ENCODE data around the gene PJVK. TPM values are rescaled to one million over a fixed set of nuclear protein-coding genes. Genes with fewer than 3 reads are reported as not detected.
A peak's percentile ranks its signal among the peaks of the same experiment; 100 is the strongest.

Gene PJVK
- total RNA-seq, 2 donors from 2014 or later = 5.5 to 6.3 TPM

DNA sequence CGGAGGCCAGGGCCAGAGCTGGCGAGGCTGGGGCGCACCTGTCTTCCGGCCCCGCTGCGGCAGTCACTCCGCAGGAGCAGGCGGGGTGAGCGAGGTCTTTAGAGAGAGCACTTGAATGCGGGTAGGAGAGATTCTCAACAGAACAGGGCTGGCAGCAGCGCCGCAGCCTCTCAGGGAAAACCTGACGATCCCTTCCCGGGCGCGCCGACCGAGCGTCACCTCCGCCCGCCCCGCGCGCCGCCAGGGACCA, 729 bp upstream of the PJVK start:
- DNase-seq = no peak
- 0 to 1% methylated on average over 7 to 25 of the region's 25 CpGs for WGBS, 2 experiments (ENCODE audit: insufficient coverage in 1 of 2, insufficient read length in 1 of 2)
- Histone ChIP-seq H3K27ac (ENCODE audit: low read depth, low read length) (peak overlapping the region; percentile 99), H3K4me1 (ENCODE audit: control insufficient read depth, insufficient read depth, low read length) (no peaks in the 10 kb centered on the region), H3K9me3 (ENCODE audit: control insufficient read depth, low read length) (no peaks in the 10 kb centered on the region), H3K36me3 (ENCODE audit: control insufficient read depth, insufficient read depth, low read length) (peaks cover 29% of the 10 kb centered on the region), H3K4me3 (ENCODE audit: low read length) (peak overlapping the region; percentile 92), H3K9ac (ENCODE audit: extremely low read depth, low read length, poor library complexity, severe bottlenecking) (peak overlapping the region; percentile 97), H3K27me3 (ENCODE audit: control insufficient read depth, insufficient read depth, low read length, poor library complexity, severe bottlenecking) (no peaks in the 10 kb centered on the region)
- TF ChIP-seq CTCF (conservative IDR thresholded peaks at IDR 0.05) = no peak
- Mint-ChIP-seq H3K9me3 (no peaks in the 10 kb centered on the region), H3K4me1 (peaks cover 19% of the 10 kb centered on the region), H3K27me3 (ENCODE audit: insufficient read depth) (no peaks in the 10 kb centered on the region), H3K27ac (peak overlapping the region; percentile 92), H3K36me3 (ENCODE audit: low read depth) (peaks cover 32% of the 10 kb centered on the region), H3K4me3 (peak overlapping the region; percentile 79)

DNA sequence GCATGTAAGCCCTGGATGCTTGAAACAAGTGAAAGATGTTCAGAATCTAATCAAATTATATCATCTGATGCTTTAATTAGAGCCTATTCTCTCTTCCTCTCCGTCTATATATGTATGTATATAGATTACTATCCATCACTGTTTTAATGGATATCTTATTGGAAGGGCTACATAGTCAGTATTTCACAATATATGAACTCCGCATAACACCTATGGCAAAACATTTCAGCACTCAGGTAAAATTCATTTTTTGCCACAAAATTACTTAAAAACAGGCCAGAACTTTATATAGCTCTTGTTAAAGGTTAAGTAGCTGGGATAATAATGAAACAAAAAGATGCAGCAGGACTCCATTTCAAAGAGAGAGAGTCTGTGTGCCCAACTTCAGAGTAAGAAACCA, 1.2 kb downstream of the PJVK start:
- peaks cover 19% of the 10 kb centered on the region for H3K4me1 Mint-ChIP-seq
- Histone ChIP-seq H3K4me3 (ENCODE audit: low read length) (no peak overlapping the region), H3K36me3 (ENCODE audit: control insufficient read depth, insufficient read depth, low read length) (peaks cover 16% of the 10 kb centered on the region), H3K4me1 (ENCODE audit: control insufficient read depth, insufficient read depth, low read length) (no peaks in the 10 kb centered on the region), H3K9ac (ENCODE audit: extremely low read depth, low read length, poor library complexity, severe bottlenecking) (no peak overlapping the region), H3K27me3 (ENCODE audit: control insufficient read depth, insufficient read depth, low read length, poor library complexity, severe bottlenecking) (no peaks in the 10 kb centered on the region), H3K9me3 (ENCODE audit: control insufficient read depth, low read length) (no peaks in the 10 kb centered on the region), H3K27ac (ENCODE audit: low read depth, low read length) (no peak overlapping the region)
- 100% methylated on average over 1 of the region's 2 CpGs; no CpG with 5 or more reads in 1 of the 2 experiments for WGBS, 2 experiments (ENCODE audit: insufficient coverage in 1 of 2, insufficient read length in 1 of 2)
- H3K27me3 Mint-ChIP-seq (ENCODE audit: insufficient read depth) = no peaks in the 10 kb centered on the region
- H3K9me3 Mint-ChIP-seq = no peaks in the 10 kb centered on the region
- no peak for DNase-seq
- peaks cover 16% of the 10 kb centered on the region for H3K36me3 Mint-ChIP-seq (ENCODE audit: low read depth)
- TF ChIP-seq CTCF (conservative IDR thresholded peaks at IDR 0.05) = no peak
- H3K27ac Mint-ChIP-seq = no peak overlapping the region
- peak overlapping the region; percentile 79 for H3K4me3 Mint-ChIP-seq

- WGBS, 2 experiments (ENCODE audit: insufficient coverage in 1 of 2, insufficient read length in 1 of 2) = 93 to 95% methylated on average over 3 to 5 of the region's 5 CpGs
- no peaks in the 10 kb centered on the region for H3K9me3 Mint-ChIP-seq
- H3K4me3 ChIP-seq (ENCODE audit: low read length) = no peak overlapping the region
- no peaks in the 10 kb centered on the region for H3K9me3 ChIP-seq (ENCODE audit: control insufficient read depth, low read length)
- no peak for TF ChIP-seq CTCF (conservative IDR thresholded peaks at IDR 0.05)
- H3K4me3 Mint-ChIP-seq = no peak overlapping the region
- H3K27me3 Mint-ChIP-seq (ENCODE audit: insufficient read depth) = no peaks in the 10 kb centered on the region
- peaks cover 19% of the 10 kb centered on the region for H3K4me1 Mint-ChIP-seq
- peaks cover 13% of the 10 kb centered on the region for H3K36me3 Mint-ChIP-seq (ENCODE audit: low read depth)
- peaks cover 12% of the 10 kb centered on the region for H3K36me3 ChIP-seq (ENCODE audit: control insufficient read depth, insufficient read depth, low read length)
- H3K27me3 ChIP-seq (ENCODE audit: control insufficient read depth, insufficient read depth, low read length, poor library complexity, severe bottlenecking) = no peaks in the 10 kb centered on the region
- no peaks in the 10 kb centered on the region for H3K4me1 ChIP-seq (ENCODE audit: control insufficient read depth, insufficient read depth, low read length)
- DNase-seq = no peak
- H3K27ac Mint-ChIP-seq = no peak overlapping the region
- H3K27ac ChIP-seq (ENCODE audit: low read depth, low read length) = no peak overlapping the region
- H3K9ac ChIP-seq (ENCODE audit: extremely low read depth, low read length, poor library complexity, severe bottlenecking) = no peak overlapping the region
Observed at GRCh38 chr2:178452870-178453269, 1.7 kb downstream of the PJVK start.

All from endodermal cell (in vitro differentiated cells).